HG02840 (cell line): ENCODE measurements around the gene FRY.

Experiments used
- ATAC-seq: cut with Tn5 transposase; IDR thresholded peaks from one replicate; pipeline ENCODE4 v1.9.1; 2021; ENCODE audit warnings: mild to moderate bottlenecking, moderate library complexity, moderate number of reproducible peaks; ENCODE audit not compliant: unreplicated experiment, low FRiP score

FRY gene

GRCh38 chr13:32245555-32245954 lies 214.0 kb downstream of the FRY start:
- ATAC-seq: no peak

- no peak for ATAC-seq
Observed at GRCh38 chr13:32246468-32246867, 214.9 kb downstream of the FRY start.

- no peak for ATAC-seq
Observed at GRCh38 chr13:32247887-32248286, 216.3 kb downstream of the FRY start.

- ATAC-seq: no peak
Observed at GRCh38 chr13:32248801-32249200, 217.2 kb downstream of the FRY start.

GRCh38 chr13:32252812-32253438 lies 221.4 kb downstream of the FRY start:
- no peak for ATAC-seq

GRCh38 chr13:32253911-32254399 lies 222.4 kb downstream of the FRY start:
- no peak for ATAC-seq

GRCh38 chr13:32254416-32254815 lies 222.8 kb downstream of the FRY start:
- ATAC-seq: no peak

- no peak for ATAC-seq
Observed at GRCh38 chr13:32254916-32255723, 223.5 kb downstream of the FRY start.

GRCh38 chr13:32255724-32256109 lies 224.1 kb downstream of the FRY start:
- no peak for ATAC-seq

GRCh38 chr13:32256243-32256642 lies 224.7 kb downstream of the FRY start:
- ATAC-seq: no peak

GRCh38 chr13:32257649-32258048 lies 226.1 kb downstream of the FRY start:
- ATAC-seq: no peak

GRCh38 chr13:32259116-32259515 lies 227.5 kb downstream of the FRY start:
- no peak for ATAC-seq

- no peak for ATAC-seq
Observed at GRCh38 chr13:32261567-32261966, 230.0 kb downstream of the FRY start.

GRCh38 chr13:32262165-32262564 lies 230.6 kb downstream of the FRY start:
- ATAC-seq: no peak

- no peak for ATAC-seq
Observed at GRCh38 chr13:32262619-32263018, 231.0 kb downstream of the FRY start.

- no peak for ATAC-seq
Observed at GRCh38 chr13:32264407-32264806, 232.8 kb downstream of the FRY start.

- ATAC-seq: no peak
Observed at GRCh38 chr13:32265726-32266125, 234.2 kb downstream of the FRY start.

GRCh38 chr13:32266130-32266529 lies 234.6 kb downstream of the FRY start:
- no peak for ATAC-seq

- ATAC-seq: no peak
Observed at GRCh38 chr13:32267836-32268439, 236.4 kb downstream of the FRY start.

GRCh38 chr13:32272021-32272683 lies 240.6 kb downstream of the FRY start:
- no peak for ATAC-seq

GRCh38 chr13:32277839-32278238 lies 246.3 kb downstream of the FRY start:
- ATAC-seq: no peak
